Measurements from ENCODE around the gene NCAN. TPM values are rescaled to one million over a fixed set of nuclear protein-coding genes. Genes with fewer than 3 reads are reported as not detected.

NCAN gene
- total and polyA plus RNA-seq, 3 donors from 2014 or later = 2.3 to 3.7 (median 3.3) TPM

- Histone ChIP-seq H3K4me1 (no peaks in the 10 kb centered on the region), H3K36me3 (ENCODE audit: low read depth, missing control alignments) (no peaks in the 10 kb centered on the region), H3K27me3 (no peaks in the 10 kb centered on the region), H3K9me3 (no peaks in the 10 kb centered on the region), H3K4me3 (no peak overlapping the region), H3K27ac (no peak overlapping the region)
- DNase-seq = no peak
- WGBS, 2 donors = 67 to 75% methylated on average over 3 of the region's 3 CpGs
- intact Hi-C loops (cut with DNase I; ENCODE audit: low total_unique reads) = no loop called here
- TF ChIP-seq CTCF (IDR thresholded peaks at IDR 0.05) = no peak
- no peak for TF ChIP-seq POLR2A (IDR thresholded peaks at IDR 0.05)
Measured at GRCh38 chr19:19229701-19230100, 17.9 kb downstream of the NCAN start.

DNA sequence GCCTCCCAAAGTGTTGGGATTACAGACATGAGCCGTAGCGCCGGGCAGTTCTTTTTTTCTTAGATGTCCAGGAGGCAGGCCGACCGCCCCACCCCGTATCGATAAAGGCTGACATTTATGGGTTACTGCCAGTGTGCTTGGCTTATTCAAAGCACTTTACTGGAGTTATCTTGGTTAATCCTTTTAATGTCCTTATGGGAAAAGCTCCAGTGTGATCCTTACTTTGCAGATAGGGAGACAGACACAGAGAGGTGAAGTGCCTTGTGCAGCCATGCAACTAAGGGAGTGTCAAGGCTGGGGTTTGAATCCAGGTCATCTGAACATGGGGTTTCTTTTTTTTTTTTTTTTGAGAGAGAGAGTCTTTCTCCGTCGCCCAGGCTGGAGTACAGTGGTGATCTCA is 19.2 kb downstream of the NCAN start:
- no peak for TF ChIP-seq POLR2A (IDR thresholded peaks at IDR 0.05)
- no peak for TF ChIP-seq CTCF (IDR thresholded peaks at IDR 0.05)
- no peak overlapping the region for H3K27ac ChIP-seq
- H3K4me3 ChIP-seq = no peak overlapping the region
- H3K36me3 ChIP-seq (ENCODE audit: low read depth, missing control alignments) = no peaks in the 10 kb centered on the region
- H3K4me1 ChIP-seq = no peaks in the 10 kb centered on the region
- WGBS, 2 donors = 71 to 86% methylated on average over 5 to 9 of the region's 9 CpGs
- no peak for DNase-seq
- intact Hi-C loops (cut with DNase I; ENCODE audit: low total_unique reads) = no loop called here
- no peaks in the 10 kb centered on the region for H3K9me3 ChIP-seq
- no peaks in the 10 kb centered on the region for H3K27me3 ChIP-seq

DNA sequence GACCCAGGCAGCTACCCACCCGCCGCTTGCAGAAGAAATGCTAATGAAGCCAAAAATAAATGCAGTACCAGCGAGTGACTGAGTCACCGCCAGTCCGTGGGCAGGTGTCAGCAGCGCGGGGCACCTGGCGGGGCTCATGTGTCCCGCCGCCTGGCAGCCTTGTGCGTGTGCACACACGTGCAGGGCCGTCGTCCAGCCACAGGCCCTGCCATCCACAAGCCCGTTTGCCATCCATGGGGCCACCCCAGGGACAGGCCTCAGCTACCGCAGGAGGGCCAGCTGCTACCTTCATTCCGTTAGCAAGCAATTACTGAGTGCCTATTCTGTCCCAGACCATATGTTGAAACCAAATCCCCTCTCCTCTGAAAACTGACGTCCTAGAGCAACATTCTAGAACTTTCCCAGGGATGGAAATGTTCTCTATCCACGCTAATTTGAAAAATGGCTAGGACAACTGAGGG is 20.5 kb downstream of the NCAN start:
- Histone ChIP-seq H3K9me3 (no peaks in the 10 kb centered on the region), H3K36me3 (ENCODE audit: low read depth, missing control alignments) (no peaks in the 10 kb centered on the region), H3K4me1 (no peaks in the 10 kb centered on the region), H3K27ac (no peak overlapping the region), H3K4me3 (no peak overlapping the region), H3K27me3 (no peaks in the 10 kb centered on the region)
- DNase-seq = no peak
- intact Hi-C loops (cut with DNase I; ENCODE audit: low total_unique reads) = no loop called here
- WGBS, 2 donors = 70 to 76% methylated on average over 10 to 19 of the region's 19 CpGs
- no peak for TF ChIP-seq CTCF (IDR thresholded peaks at IDR 0.05)

DNA sequence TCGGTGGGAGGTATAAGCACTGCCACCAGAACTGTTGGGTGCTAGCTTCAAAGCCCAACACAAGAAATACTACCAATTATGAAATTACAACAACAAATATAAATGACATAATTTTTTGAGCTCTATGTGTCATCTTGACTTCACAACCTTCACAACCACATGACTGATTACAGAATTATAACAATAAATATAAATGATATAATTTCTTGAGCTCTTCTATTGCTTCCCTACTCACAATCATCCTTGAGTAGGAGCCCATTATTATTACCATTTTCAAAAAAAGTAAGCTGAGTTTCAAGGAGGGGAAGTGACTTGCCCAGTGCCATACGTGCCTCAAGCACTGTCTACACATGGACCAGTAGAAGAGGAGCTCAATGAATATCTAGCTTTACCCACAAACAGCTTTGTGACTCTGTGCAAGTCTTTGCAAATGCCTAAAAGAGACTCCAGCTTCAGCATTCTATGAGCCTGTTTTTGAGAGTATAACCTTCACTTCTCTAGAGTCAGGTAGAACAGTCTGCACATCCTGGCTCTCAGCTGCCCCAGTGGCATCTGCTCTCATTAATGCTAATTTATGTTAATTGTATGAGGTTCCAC is 22.6 kb downstream of the NCAN start:
- Histone ChIP-seq H3K9me3 (no peaks in the 10 kb centered on the region), H3K27me3 (no peaks in the 10 kb centered on the region), H3K27ac (no peak overlapping the region), H3K4me3 (no peak overlapping the region), H3K4me1 (no peaks in the 10 kb centered on the region), H3K36me3 (ENCODE audit: low read depth, missing control alignments) (no peaks in the 10 kb centered on the region)
- WGBS, 2 donors = 90% methylated on average over 2 of the region's 2 CpGs
- intact Hi-C loops (cut with DNase I; ENCODE audit: low total_unique reads) = no loop called here
- DNase-seq = no peak
- TF ChIP-seq POLR2A (IDR thresholded peaks at IDR 0.05) (no peak), CTCF (IDR thresholded peaks at IDR 0.05) (no peak)

GRCh38 chr19:19236173-19236572 is 24.4 kb downstream of the NCAN start:
- no peaks in the 10 kb centered on the region for H3K27me3 ChIP-seq
- intact Hi-C loops (cut with DNase I; ENCODE audit: low total_unique reads) = no loop called here

More at GRCh38 chr19:19236173-19236572, 24.4 kb downstream of the NCAN start:
- Histone ChIP-seq H3K4me1 (no peaks in the 10 kb centered on the region), H3K4me3 (no peak overlapping the region), H3K36me3 (ENCODE audit: low read depth, missing control alignments) (no peaks in the 10 kb centered on the region), H3K27ac (no peak overlapping the region), H3K9me3 (no peaks in the 10 kb centered on the region)
- no peak for TF ChIP-seq POLR2A (IDR thresholded peaks at IDR 0.05)
- no peak for TF ChIP-seq CTCF (IDR thresholded peaks at IDR 0.05)
- no peak for DNase-seq
